ENCODE results near the gene TWF2.

TWF2 gene

DNA sequence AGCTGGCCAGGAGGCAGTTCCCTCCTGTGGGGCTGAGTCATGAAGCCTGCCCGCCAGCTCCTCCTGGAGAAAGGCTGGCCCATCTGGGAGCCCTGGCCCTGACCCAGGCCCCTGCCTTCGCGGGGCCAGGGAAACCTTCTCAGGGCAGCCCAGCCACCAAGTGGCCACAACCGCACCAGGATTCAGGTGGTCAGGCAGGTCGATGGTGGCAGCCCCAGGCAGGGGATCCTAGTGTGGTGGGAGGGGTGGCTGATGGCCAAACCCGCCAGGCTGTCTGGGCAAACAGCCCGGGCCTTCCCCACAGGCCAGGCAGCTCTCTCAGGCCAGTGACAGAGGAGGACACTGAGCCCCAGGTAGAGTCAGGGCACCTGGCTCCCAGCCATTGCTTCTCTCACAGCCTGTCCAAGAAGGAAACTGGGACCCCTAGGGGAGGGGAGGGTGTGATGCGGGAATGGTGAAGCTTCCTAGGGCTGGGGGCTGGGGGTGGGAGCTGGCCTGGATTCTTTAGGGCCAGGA, 1.2 kb downstream of the TWF2 start:
- DNase-seq (ENCODE audit: low read depth) = peak; percentile 91

DNA sequence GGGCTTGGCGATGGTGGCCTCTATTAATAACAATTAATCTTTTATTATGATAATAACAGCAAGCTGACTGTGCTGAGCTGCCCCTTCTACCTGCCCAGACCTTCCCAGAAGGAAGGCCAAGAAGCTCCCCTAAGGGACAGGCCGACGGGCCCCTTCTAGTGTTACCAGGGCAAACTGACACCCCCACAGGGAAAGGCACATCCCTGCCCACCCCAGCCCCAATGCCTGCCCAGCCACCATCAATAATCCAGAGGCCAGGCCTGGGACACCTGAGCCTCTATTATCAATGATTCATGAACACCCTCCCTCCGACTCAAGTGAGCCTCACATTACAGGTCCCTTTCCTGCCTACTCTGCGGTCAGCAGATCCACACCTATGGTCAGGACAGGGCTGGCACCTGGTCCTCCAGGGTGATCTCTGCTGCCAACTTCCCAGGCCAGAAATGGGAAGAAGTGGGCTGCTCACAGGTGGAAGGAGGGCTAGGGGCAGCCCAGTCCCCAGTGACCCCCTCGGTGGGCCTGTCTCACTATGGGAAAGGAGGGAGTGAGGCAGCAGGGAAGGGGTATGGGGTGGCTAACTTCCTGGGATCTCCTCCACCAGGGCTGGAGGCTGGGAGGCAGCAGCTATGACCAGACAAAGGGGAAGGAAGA, 1.8 kb downstream of the TWF2 start:
- DNase-seq (ENCODE audit: low read depth) = no peak

DNA sequence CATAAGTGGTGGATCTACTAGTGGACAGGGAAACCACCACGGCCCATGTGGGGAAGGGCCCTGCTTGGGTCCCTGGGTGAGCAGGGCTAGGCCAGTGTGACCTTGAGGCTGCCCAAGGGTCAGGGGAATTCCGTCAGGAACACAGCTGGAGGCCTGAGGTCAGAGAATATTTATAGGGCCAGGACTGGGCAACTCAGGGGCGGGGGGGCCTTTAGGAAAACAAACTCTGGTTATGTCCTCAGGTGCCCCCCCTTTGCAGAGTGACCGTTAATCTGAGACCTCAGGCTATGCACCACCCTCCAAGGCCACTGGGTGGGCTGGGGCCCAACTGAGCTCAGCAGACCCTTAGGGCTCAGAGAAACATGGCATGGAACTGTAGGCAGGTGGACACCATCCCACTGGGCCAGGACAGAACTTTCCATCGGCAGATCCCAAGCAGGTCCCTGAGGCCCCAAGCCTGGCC, 2.5 kb downstream of the TWF2 start:
- DNase-seq (ENCODE audit: low read depth) = no peak

DNA sequence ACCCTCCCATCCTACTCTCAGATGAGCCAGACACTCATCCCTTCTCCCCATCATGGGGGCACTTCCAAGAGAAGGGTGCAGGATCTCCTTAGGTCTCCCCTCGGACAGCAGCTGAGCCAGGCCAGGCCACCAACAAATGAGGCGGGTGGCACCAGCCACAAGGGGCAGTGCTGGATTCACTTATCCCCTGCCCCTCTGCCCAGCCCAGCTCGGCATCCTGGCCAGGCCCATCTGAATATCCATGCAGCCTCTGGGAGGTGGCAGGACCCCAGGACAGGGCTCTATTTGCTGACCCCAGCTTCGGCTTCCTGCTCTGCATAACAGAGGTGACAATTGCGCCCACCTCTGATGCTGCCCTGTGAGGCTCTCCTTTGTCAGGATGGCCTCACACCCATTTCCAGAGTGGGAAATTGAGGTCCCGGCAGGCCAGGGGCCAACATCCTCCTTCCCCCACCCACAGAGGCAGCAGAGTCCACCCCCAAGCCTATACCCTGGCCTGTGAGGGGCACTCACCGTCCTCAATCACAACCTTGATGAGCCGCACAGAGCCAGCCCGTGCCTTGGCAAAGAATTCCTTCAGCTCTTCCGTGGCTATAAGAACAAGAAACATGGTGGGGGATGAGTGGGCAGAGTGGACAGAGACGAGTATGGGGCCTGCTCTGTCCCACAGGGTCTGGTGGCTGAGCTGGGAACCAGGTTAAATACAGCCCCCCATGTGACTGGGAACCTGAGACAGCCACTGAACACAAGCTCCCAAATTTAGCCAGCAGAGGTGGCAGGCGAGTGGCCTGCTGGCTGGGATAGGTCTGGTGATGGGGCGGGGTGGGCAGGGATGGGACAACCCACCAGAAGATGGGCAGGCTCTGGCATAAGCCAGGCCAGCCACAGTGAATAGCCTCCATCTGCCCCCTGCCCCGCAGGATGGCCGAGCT, 4.2 kb downstream of the TWF2 start:
- no peak for DNase-seq (ENCODE audit: low read depth)

DNA sequence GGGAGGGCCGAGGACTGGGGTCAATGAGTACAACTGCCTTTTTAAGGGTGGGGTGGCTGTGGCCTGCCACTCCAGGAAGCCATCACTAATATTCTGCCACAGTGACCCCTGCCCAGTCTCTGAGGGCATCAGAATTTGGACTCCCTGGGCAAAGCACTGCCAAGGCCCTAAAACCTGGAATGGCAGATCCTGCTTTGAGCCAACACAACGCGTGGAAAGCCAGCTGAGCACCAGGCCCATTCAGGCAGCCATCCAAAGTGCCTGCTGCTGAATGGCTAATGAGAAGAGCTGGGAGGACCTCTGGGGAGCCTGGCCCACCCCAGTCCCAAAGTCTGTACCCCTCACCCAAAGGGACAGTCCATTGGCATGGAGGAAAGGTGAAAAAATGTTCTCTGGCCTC, 5.0 kb downstream of the TWF2 start:
- DNase-seq (ENCODE audit: low read depth) = no peak

DNA sequence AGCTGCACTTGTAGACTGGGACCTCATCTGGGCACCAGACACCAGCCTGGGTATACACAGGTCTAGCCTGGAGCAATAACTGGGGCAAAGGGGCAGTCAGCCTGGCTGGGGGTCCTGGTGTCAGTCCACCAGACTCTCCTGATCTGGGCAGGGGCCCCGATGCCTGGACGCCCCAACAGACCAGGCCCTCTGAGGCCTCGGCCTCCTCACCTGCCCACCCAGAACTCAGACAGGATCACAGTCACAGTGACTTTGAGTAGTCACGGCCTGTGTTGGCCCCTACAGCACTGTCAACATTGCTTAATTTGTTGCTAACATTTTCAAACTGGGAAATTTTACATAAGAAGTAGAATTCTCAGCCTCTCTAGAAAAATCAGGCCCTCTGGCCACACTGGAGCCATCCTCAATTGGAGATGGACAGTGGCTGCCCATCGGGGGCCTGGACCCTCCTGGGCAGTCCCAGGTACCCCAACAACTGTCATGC, 5.8 kb downstream of the TWF2 start:
- DNase-seq (ENCODE audit: low read depth) = no peak

DNA sequence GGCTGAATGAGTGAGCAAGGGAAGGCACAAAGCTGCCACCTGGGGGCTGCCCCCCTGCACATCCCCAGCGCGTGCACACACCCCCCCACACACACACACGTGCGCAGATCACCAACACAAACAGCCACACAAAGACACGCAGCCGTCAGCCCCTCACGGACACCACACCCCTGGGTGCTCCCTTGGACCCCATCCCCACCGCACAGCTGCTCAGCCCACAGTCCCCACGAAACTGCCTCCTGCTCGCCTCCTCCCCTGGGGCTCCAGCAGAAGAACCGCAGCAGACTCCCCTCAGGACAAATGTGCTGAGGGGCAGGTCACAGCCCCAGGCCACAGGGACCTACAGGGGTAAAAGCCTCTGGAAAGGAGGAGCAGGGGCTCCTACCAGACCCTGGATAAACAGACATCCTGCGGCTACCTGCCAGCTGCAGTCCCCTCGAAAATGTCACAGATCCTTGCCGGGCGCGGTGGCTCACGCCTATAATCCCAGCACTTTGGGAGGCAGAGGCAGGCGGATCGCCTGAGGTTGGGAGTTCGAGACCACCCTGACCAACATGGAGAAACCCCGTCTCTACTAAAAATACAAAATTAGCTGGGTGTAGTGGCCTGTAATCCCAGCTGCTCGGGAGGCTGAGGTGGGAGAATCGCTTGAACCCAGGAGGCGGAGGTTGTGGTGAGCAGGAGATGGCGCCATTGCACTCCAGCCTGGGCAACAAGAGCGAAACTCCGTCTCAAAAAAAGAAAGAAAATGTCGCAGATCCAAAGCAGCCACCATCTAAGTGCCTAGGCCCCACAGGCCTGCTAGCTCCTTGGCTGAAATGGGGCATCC, 6.5 kb downstream of the TWF2 start:
- no peak for DNase-seq (ENCODE audit: low read depth)

DNA sequence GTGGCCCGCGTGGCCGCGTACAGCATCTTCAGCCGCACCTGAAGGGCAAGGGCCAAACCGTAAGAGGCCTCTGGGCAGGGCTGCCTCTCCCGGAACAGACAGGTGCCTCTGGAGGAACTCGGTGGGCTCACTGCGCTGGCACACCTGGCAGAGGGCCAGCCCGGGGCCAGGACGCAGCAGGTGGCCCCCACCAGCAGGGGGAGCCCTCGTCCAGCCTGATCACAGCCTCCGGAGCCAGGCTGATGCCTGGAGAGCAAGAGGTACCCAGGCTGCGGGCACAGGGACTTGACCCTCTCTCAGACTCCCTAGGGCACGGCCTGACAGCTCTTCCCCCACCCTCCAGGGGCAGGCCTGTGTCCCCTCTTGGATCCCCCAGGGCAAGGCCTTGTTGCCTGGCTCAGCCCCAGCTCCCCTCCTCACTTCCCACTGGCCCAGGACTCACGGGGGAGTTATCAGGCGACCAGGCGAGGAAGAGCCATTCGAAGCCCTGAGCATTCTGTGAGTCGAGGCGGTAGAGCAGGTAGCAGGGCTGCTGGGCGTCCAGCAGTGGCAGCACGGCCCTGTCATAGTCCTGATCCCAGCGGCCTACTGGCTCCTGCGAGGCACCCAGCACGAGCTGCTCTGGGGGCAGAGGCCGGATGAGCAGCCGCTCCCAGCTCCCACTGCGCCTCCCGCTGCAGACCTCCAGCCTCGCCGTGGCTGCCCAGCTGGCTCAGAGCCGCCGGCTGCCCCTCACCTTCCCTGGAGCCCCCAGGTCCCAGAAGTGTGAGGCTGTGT, 7.3 kb downstream of the TWF2 start:
- no peak for DNase-seq (ENCODE audit: low read depth)

DNA sequence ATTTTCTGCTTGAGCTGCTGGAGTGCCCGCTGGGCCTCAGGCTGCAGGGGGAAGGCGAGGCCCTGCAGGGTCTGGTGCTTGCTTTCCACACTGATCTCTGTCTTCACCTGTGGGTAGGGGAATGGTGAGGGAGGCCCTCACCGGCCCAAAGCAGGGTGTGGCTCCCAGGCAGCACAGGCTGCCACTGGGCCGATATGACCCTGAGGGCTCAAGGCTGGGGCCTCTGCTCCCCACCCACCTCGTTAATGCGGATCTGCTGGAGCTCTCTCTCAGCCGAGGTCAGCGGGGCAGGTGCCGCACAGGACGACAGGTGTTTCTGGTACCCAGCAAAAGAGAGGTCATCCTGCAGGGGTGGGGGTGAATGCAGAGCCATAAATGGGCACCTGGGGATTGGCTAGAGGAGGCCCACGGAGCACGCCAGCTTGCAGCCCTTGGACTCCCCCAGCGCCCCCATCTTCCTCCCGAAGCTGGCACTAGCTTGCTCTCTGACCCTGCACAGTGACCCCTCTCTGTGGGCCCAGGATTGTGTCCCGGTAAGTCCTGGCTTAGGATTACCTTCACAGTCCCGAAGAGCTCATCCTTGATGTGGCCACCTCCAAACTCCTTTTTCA, 8.0 kb downstream of the TWF2 start:
- no peak for DNase-seq (ENCODE audit: low read depth)

DNA sequence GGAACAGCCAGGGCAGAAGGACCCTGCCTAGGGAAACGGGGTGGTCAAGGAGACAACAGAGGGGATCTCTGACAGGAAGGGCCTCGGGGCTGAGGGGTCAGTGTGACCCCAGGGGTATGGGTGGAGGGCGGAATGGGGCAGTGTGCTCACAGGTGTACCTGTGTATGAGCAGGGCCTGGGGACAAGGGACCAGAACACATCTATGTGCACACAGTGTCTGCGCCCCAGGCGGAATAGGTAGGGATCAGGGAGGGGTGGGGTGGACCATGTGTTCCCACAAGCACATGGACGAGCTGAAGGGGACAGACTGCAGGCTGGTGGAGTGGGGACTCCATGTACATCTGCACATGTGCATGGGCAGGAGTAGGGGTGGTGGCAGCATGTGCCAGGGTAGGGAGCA, 8.5 kb downstream of the TWF2 start:
- no peak for DNase-seq (ENCODE audit: low read depth)

DNA sequence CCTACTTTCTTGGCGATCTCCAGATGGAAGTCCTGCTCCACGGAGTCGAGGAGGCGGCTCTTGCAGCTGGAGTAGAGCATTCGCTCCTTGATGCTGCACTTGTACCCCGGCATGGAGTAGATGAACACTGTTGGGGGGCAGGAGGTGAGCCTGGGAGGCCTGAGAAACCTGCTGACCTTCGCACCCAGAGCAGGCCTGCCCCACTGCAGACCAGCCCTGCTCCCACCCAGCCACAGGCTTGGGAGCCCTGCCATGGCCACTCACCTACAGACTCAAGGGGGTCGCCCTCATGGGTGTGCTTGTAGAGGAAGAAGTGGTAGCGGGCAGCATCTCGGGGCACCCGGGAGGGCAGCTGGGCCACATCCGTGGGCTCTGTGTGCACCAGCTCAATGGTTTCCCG, 9.3 kb downstream of the TWF2 start:
- no peak for DNase-seq (ENCODE audit: low read depth)

DNA sequence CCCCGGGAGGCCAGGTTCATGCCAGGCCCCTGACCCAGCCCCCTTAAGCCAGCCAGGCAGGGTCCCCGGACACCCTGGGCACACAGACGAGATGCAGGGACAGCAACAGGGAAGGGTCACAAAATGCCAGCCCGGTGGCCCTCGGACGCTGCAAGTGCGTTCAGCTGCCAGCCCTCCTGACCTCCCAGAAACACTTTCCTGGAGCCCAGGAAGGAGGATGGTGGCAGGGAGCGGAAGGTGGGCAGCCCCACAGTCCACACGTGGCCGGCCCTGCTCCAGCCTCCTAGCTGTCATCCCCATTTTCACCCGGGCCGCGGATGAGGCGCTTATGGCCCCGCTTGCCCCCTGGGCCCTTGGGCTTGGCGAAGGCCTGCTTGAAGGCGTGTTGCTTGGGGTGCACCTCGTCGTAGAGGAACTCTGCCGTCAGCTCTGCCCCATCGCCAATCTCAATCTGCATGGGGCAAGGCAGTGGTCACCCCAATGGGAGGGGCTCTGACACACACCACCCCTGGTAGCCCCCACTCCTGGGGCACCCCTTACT, 10.1 kb downstream of the TWF2 start:
- DNase-seq (ENCODE audit: low read depth) = no peak

DNA sequence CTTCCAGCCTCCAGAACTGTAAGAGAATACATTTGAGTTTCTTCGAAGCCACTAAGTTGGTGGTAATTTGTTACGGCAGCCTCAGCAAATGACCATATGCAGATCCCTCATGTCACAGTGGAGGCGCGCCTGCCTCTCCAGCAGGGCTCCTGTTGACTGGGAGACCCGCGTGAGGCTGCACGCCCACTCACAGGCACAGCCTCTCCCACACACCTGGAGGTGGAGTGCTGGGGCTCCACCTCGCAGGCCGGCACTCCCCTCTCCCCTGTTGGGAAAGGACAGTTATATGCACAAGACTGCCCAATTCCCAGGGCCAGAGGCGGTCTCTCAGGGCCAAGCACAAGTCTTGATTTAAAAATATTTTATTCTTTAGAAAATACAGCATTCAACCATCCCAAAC, 10.7 kb downstream of the TWF2 start:
- no peak for DNase-seq (ENCODE audit: low read depth)

DNA sequence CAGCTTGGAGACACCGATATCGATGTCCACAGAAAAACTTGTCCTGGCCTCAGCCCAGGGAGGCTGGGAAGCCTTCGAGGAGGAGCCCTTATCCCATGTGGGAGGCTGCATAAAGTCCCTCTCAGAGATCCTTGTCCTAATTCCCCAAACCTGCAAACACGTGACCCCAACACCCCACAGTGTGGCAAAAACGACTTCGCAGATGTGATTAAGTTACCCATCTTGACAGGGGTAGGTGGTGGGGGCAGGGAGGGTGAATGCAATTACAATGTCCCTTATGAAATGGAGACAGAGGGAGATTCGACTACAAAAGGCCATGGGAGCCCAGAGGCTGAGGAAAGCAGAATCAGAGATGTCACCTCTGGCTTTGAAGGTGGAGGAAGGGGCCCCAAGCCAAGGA, 11.2 kb downstream of the TWF2 start:
- DNase-seq (ENCODE audit: low read depth) = no peak

DNA sequence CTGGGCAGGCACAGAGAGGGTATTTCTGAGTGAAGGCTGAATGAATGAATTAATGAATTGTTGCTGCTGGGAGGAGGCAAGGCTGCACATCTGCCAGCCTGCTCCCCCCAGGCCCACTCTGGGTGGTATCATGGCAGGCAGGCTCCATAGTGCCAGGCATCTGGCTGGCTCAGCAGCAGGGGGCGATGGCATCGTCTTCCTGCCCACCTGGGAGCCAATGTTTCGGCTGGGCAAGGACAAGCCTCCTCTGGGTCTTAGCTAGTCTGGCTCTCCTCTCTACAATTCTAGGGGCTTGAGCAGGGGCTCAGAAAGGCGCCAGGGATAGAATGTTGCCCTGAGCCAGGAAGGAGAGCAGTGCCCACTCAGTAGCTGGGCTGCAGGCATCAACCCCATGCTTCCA, 11.8 kb downstream of the TWF2 start:
- DNase-seq (ENCODE audit: low read depth) = no peak

DNA sequence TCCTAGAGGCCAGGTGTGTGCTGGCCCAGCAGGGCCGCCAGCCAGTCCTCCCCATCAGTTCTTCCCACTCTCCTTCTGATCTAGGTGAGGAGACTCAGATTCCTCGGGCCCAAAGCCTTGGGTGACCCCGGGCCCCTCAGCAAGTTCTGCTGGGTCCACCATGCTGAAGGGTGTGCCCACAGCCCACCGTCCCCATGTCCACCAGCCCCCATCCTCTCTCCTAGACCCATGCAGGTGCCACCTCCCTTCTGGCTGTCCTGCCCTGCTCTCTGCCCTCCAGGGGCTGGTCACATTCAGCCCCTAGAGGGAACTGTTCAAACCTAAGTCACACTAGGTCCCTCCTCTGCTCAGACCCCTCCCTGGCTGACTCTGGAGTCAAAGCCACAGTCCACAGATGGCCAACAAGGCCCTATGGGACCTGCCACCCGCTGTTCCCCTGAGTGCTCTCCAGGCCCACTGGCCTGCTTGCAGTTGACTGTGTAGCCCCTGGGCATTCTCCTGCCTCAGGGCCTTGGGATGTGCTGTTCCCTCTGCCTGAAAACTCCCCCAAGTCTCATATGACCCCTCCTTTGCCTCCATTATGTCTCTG, 12.6 kb downstream of the TWF2 start:
- no peak for DNase-seq (ENCODE audit: low read depth)

DNA sequence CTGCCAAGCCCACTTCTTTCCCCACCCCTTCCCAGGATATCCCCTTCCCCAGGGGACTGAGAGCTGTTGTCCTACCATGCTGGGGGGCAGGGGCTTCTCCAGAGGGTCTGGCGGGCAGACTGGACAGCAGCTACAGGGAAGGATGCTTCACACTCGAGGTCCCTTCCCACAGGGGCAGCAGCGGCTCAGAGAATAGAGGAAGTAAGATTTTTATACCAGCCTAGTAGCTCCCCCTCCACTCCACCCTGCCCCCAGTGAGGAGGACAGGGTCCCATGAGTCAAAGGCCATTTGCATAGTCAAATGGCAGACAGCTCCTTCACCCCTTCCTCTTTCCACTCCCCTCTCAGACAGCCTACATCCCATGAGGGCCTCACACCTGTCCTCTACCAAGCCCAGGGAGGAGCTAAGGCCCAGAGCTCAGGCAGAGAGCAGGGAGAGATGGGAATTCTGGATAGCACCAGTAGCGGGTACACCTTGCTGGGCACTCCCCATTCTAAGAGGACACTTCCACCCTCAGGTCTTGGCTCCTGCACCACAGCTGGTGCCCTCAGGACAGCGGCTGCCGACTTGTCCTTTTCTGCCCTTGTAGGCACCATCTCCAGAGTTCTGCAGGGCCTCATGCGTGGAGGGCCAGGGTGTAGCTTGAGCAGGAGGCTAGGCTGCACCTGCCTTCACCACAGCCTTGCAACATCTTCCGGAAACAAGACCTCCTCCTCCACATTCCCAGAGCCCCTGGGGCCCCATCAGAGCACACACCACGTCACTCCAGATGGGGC, 13.3 kb downstream of the TWF2 start, which contains the start of gene TLR9:
Gene TLR9 (minus strand): TSS at position 194 of the 777 bp plus-strand sequence. CDS start 116 bp downstream, at position 78.
- DNase-seq (ENCODE audit: low read depth) = no peak

DNA sequence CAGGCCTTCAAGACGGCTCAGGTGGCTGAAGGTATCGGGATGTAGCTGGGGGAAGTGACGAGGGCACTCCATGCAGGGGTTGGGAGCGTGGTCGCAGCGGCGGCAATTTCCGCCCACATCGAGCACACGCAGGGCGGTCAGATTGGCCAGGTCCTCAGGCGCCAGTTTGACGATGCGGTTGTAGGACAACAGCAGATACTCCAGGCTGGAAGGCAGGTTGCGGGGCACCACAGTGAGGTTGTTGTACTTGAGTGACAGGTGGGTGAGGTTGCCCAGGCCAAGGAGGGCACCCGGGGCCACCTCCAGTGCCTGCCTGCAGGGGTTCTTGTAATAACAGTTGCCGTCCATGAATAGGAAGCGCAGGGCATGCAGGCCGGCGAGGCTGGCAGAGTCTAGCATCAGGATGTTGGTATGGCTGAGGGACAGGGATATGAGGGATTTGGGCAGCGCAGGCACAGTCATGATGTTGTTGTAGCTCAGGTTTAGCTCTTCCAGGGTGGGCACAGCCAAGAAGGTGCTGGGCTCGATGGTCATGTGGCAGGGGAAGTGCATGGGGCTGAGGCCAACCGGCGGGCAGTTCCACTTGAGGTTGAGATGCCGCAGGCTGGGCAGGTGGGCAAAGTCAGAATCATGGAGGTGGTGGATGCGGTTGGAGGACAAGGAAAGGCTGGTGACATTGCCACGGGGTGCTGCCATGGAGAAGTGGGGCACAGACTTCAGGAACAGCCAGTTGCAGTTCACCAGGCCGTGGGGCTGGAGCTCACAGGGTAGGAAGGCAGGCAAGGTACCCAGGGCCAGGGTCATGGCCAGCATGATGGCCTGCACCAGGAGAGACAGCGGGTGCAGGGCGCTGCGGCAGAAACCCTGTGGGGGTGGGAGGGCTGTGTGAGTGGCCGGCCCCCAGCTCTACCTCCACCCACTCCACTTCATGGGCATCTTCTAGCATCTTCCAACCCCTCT, 15.2 kb downstream of the TWF2 start:
- DNase-seq (ENCODE audit: low read depth) = no peak
